GM19455 (cell line): ENCODE data around the gene RNF121.

ENCODE experiments used
- ATAC-seq: cut with Tn5 transposase; IDR thresholded peaks from one replicate; pipeline ENCODE4 v1.9.1; 2021; ENCODE audit not compliant: unreplicated experiment

RNF121 gene

GRCh38 chr11:71987521-71987920 is 58.7 kb downstream of the RNF121 start:
- no peak for ATAC-seq

- no peak for ATAC-seq
Observed at GRCh38 chr11:71988050-71988449, 59.2 kb downstream of the RNF121 start.

DNA sequence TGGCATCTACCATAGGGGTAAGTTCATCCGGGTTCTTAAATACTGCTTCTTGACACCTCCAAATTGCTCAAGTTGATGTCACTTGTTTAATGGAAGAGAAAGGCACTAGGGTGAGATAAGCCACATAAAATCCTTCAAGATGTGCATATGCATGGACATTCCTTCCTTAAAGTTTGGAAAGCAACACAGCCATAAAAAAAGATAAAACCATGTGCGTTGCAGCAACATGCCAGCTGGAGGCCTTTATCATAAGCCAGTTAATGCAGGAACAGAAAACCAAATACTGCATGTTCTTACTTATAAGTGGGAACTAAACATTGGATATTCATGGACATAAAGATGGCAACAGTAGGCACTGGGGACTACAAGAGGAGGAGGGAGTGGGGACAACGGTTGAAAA is 61.9 kb downstream of the RNF121 start:
- no peak for ATAC-seq

GRCh38 chr11:71991494-71991893 is 62.6 kb downstream of the RNF121 start:
- no peak for ATAC-seq

DNA sequence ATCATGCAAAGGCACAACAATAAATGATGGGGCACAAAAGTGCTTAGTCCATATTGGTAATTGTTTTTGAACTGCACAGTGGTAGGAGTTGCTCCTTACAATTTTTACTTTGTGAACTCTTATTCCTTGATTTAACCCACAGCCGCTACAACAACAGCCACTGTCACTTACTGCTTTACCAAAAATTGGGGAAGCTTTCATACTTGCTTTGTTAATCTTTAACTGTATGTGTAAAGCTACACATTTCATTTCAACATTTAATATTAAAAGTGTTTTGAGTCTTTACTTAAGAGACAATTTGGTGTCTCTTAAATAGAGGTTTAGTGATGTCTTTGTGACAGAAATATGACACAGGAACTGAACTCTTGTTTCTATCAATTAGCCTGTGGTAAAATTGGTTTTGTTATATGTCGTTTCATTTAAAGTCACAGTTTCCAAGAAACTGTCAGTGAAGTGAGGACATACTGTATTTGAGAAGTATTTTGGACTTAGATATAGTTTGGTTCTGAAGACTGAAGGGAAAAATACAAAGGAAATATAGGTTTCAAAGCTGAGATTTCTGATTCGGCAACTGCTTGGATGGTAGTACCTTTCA is 63.4 kb downstream of the RNF121 start:
- ATAC-seq = no peak

- no peak for ATAC-seq
Observed at GRCh38 chr11:71994786-71995185, 65.9 kb downstream of the RNF121 start.

DNA sequence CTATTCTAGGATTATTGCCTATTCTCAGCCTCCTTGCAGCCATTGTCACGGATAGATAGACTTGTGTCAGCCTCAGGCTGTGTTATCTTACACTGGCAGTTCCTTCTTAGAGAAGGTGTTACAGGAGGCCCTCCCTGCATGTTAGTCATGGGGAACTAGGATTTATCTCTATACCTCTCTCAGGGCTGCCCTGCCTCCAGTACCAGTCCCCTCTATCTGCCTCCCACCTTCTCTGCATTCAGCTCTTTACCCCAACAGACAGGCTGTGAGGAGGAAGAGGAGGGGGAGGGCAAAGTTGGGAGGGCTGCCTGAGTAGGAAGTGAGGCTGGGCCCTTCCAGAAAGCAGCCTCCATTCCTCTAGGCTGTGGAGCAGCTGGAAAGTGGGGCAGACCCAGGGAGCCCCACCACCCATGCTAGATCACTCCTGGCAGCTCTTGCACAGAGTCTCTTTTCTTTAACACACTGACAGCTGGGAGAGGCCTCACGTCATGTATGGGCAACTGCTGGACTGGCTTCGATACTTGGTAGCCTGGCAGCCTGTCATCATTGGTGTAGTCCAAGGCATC is 67.0 kb downstream of the RNF121 start:
- no peak for ATAC-seq

- ATAC-seq = no peak
Observed at GRCh38 chr11:71996517-71996916, 67.7 kb downstream of the RNF121 start.

GRCh38 chr11:71996946-71997345 is 68.1 kb downstream of the RNF121 start:
- no peak for ATAC-seq

- no peak for ATAC-seq
Observed at GRCh38 chr11:71997594-71997993, 68.7 kb downstream of the RNF121 start.

GRCh38 chr11:71998061-71998460 is 69.2 kb downstream of the RNF121 start:
- no peak for ATAC-seq

GRCh38 chr11:71998649-71999310 is 69.9 kb downstream of the RNF121 start, which contains the start of gene IL18BP:
TSS of gene IL18BP (plus strand) at chr11:71998909. CDS start at chr11:71999985, 1,076 bp downstream.
- peak; percentile 53 for ATAC-seq

- no peak for ATAC-seq
Observed at GRCh38 chr11:71999362-71999761, 70.5 kb downstream of the RNF121 start.

GRCh38 chr11:71999798-72000197 is 71.0 kb downstream of the RNF121 start:
- no peak for ATAC-seq

- ATAC-seq = no peak
Observed at GRCh38 chr11:72000202-72000867, 71.5 kb downstream of the RNF121 start.

GRCh38 chr11:72001285-72001684 is 72.4 kb downstream of the RNF121 start:
- ATAC-seq = no peak

GRCh38 chr11:72001834-72002591 is 73.2 kb downstream of the RNF121 start:
- ATAC-seq = no peak

GRCh38 chr11:72002841-72003775 is 74.3 kb downstream of the RNF121 start:
- ATAC-seq = no peak

- ATAC-seq = no peak
Observed at GRCh38 chr11:72003776-72004171, 74.9 kb downstream of the RNF121 start.
